ENCODE data around the gene TSHZ2. TPM values are rescaled to one million over a fixed set of nuclear protein-coding genes. Genes with fewer than 3 reads are reported as not detected.

Gene TSHZ2
- total and polyA plus RNA-seq, 9 of the 15 experiments (the other 6 are each of a cell fraction or from before 2014, with no cell fraction given), result 0.03 to 0.20 (median 0.05) TPM; not detected in 4

DNA sequence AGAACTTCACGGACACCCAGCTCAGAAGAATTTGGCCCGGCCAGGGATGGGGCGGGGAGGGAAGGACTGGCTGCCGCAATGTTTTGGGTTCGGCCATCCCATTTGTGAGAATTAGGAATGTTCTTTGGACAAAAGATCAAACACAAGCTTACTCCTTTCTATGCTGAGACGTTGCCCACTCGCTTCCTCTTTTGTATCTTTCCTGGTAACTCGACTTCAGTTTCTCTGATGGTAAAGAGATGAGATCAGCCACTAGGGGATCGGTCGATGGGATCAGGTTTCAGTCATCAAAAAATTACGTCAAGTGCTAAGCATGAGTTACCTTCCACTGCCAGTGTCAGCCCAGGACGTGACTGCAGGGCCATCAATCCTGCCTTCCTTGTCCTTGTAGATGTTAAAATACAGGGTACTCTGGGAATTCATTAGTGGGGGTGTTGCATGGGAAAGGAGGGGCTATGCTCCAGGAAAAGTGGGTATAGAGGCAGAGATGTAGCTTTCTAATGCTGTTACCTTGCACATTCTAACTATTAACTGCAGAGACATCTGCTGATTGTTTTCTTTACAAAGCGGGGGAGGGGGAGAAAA is 190.2 kb downstream of the TSHZ2 start (continued):
- TF ChIP-seq, protein P1, sequence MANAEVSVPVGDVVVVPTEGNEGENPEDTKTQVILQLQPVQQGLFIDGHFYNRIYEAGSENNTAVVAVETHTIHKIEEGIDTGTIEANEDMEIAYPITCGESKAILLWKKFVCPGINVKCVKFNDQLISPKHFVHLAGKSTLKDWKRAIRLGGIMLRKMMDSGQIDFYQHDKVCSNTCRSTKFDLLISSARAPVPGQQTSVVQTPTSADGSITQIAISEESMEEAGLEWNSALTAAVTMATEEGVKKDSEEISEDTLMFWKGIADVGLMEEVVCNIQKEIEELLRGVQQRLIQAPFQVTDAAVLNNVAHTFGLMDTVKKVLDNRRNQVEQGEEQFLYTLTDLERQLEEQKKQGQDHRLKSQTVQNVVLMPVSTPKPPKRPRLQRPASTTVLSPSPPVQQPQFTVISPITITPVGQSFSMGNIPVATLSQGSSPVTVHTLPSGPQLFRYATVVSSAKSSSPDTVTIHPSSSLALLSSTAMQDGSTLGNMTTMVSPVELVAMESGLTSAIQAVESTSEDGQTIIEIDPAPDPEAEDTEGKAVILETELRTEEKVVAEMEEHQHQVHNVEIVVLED (CRISPR knock-in tag; IDR thresholded peaks at IDR 0.05), result no peak
- no peak for TF ChIP-seq ZNF184 (CRISPR knock-in tag; IDR thresholded peaks at IDR 0.05)
- TF ChIP-seq SRF (CRISPR knock-in tag; IDR thresholded peaks at IDR 0.05), result no peak
- TF ChIP-seq DDX20 (tag; IDR thresholded peaks at IDR 0.05; ENCODE audit: low read depth), result no peak
- TF ChIP-seq, protein P2, sequence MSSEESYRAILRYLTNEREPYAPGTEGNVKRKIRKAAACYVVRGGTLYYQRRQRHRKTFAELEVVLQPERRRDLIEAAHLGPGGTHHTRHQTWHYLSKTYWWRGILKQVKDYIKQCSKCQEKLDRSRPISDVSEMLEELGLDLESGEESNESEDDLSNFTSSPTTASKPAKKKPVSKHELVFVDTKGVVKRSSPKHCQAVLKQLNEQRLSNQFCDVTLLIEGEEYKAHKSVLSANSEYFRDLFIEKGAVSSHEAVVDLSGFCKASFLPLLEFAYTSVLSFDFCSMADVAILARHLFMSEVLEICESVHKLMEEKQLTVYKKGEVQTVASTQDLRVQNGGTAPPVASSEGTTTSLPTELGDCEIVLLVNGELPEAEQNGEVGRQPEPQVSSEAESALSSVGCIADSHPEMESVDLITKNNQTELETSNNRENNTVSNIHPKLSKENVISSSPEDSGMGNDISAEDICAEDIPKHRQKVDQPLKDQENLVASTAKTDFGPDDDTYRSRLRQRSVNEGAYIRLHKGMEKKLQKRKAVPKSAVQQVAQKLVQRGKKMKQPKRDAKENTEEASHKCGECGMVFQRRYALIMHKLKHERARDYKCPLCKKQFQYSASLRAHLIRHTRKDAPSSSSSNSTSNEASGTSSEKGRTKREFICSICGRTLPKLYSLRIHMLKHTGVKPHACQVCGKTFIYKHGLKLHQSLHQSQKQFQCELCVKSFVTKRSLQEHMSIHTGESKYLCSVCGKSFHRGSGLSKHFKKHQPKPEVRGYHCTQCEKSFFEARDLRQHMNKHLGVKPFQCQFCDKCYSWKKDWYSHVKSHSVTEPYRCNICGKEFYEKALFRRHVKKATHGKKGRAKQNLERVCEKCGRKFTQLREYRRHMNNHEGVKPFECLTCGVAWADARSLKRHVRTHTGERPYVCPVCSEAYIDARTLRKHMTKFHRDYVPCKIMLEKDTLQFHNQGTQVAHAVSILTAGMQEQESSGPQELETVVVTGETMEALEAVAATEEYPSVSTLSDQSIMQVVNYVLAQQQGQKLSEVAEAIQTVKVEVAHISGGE (CRISPR knock-in tag; IDR thresholded peaks at IDR 0.05), result no peak
- TF ChIP-seq HMGN3 (IDR thresholded peaks at IDR 0.05; ENCODE audit: borderline replicate concordance, extremely low read depth, insufficient read length, low read depth, low read length), result no peak
- TF ChIP-seq MCM5 (IDR thresholded peaks at IDR 0.05; ENCODE audit: low read depth), result no peak
- peak; percentile 9; the same call in 1 of the 2 replicates for TF ChIP-seq PHF8 (IDR thresholded peaks at IDR 0.05; ENCODE audit: borderline replicate concordance, low read length)
- TF ChIP-seq ZNF316 (IDR thresholded peaks at IDR 0.05), result no peak
- 0 out of 4 replicates have a peak, but pooled peaks of 1 of the 2 experiments have one; percentile 14 for TF ChIP-seq SIX5 (IDR thresholded peaks at IDR 0.05; ENCODE audit: borderline replicate concordance in 1 of 2, insufficient read depth in 1 of 2, low read depth in 1 of 2, low read length in 2 of 2)
- TF ChIP-seq RHOXF2B (CRISPR knock-in tag; conservative IDR thresholded peaks at IDR 0.05), result no peak
- peak; percentile 23 for TF ChIP-seq ZBTB40 (IDR thresholded peaks at IDR 0.05)
- TF ChIP-seq ZBTB40 (CRISPR knock-in tag; IDR thresholded peaks at IDR 0.05), result no peak
